NCI-H128 (cell line): ENCODE results near the gene DLAT.
"Not testable (repeated sequence)": the region's sequence is repeated elsewhere in the genome, so short reads cannot be mapped to it uniquely, and the experiment has no call there.

Experiments
- DNase-seq: peaks from one replicate; lab custom pipeline; 2025; ENCODE audit not compliant: unreplicated experiment; lab: John Stamatoyannopoulos, UW

The DLAT gene

DNA sequence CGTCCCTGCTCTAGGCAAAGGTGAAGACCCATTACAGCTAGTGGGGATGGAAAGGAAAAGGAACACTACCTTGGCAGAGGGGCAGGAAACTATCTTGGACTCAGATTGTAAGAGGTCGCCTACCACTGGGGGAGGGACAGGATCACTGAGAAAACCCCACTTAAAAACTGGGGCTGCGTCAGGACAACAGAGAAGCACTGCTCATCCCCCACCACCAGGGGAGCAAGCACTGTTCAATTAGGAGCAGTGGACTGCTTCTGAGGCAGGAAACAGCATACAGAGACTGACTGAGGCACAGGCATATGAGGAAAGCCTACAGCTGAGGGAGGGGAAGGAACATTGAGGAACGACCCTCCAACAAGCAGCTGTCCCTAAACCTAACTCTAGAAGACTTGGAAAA, 20.8 kb upstream of the DLAT start:
- no peak for DNase-seq

- no peak for DNase-seq
These were observed 19.6 kb upstream of the DLAT start for GRCh38 chr11:112005422-112006094.

DNA sequence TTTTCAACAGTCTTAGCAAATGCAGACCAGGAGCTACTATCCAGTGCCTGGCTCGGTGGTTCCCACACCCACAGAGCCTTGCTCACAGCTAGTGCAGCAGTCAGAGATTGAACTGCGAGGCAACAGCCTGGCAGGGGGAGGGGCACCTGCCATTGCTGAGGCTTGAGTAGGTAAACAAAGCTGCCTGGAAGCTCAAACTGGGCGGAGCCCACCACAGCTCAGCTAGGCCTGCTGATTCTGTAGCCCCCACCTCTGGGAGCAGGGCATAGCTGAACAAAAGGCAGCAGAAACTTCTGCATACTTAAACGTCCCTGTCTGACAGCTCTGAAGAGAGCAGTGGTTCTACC, 19.1 kb upstream of the DLAT start:
- not testable (repeated sequence) for DNase-seq

DNA sequence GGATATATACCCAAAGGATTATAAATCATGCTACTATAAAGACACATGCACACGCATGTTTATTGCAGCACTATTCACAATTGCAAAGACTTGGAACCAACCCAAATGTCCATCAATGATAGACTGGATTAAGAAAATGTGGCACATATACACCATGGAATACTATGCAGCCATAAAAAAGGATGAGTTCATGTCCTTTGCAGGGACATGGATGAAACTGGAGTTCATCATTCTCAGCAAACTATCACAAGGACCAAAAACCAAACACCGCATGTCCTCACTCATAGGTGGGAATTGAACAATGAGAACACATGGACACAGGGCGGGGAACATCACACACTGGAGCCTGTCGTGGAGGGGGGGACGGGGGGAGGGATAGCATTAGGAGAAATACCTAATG, 13.8 kb upstream of the DLAT start:
- DNase-seq, result not testable (repeated sequence)

- no peak for DNase-seq
These were observed 12.3 kb upstream of the DLAT start for GRCh38 chr11:112012874-112013273.

DNA sequence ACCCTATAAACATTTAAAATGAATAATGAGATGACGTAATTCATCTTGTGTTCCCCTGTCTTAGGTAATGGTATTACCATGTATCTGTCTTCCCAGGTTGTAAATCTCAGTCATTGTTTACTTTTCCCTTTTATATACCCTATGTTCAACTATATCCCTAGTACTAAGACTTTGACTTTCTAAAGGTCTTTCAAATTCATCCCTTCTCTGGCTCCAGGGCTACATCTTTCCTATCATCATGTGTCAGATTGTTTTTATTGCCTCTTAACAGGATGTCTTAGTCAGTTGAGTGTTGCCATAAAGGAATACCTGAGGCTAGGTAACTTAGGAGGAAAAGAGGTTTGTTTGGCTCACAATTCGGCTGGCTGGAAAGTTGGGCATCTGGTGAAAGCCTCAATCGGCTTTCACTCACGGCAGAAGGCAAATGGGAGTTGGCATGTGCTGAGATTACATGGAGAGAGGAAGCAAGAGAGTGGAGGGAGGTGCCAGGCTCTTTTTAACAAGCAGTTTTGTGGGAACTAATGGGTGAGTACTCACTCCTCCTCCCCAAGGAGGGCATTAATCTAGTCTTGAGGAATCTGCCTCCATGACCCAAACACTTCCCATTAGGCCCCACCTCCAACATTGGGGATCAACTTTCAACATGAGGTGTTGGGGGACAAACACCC, 11.6 kb upstream of the DLAT start:
- DNase-seq, result no peak

DNA sequence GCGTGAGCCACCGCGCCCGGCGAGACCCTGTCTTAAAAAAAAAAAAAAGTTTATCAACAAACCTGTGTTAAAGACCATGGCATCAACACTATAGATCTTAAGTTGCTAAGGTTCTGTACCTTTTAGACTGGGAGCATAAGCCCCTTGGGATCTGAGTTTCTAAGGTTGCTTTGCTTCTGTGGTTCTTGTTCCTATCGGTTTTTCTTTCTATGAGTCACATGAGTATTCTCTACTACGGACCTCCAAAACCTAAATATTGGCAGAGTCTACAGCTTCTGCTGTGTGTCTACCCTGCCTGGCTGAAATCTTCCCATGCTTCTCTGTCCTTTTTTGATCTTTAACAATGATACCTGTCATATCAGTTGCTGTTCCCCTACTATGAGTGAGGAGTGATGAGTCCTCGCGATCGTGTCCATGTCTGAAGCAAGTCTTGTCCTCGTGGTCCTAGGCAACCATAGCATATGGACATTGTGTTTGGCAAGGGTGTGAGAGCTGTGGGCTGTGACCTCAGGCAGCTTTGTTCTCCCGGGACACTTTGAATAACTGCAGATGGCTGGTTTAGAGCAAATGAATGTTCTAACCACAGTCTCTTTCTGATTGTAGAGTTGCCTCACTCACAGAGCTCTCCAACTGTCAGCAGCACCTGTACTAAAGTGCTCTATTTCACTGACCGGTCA, 9.0 kb upstream of the DLAT start:
- DNase-seq, result no peak

DNA sequence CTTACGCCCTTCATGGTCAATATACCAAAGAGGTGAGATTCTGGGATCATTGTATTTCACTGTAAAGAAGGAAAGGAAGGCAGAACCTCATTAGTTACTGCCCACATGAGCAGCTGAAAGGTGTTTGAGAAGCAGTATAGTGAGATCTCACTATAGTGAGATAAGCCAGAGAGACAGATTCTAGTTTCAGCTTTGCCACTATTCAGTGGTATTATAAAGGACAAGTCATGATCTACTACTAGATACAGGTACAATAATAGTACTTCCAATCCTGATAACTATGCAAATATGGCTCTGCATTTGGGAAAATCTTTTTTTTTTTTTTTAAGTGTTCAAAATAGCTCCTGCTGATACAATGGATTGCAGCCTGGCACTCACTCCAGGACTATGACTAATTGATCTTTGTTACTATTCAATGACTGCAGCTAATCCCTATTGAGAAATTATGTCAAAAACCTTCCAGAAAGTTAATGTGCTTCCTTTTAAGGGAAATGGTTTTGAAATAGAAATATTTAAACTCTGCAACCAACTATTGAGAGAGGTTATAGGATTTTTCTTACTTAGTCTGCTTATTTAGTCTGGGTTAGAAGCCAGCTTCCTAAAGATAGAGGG, 8.3 kb upstream of the DLAT start:
- no peak for DNase-seq

- DNase-seq, result no peak
These were observed 7.7 kb upstream of the DLAT start for GRCh38 chr11:112017538-112017937.

- no peak for DNase-seq
These were observed 6.1 kb upstream of the DLAT start for GRCh38 chr11:112019066-112019465.

DNA sequence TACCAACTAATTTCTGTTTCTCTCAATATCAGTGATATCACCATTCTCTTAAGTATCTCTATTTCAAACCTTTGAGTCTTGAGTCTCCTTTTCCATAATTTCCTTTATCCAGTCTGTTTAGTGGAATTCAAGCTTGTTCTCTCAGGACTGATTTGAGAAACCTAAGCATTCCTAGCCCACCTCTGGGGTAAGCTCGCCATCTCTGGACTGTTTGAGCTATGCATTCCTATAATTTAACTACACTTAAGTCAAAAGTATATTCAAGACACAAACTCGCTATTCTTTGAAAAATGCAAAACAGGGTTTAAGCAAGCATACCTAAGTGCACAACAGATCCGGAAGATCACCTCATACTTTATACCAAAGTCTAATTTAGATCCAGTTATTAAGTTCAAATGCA, 2.1 kb upstream of the DLAT start:
- DNase-seq, result no peak

GRCh38 chr11:112024178-112024772, 933 bp upstream of the DLAT start:
- DNase-seq, result no peak

DNA sequence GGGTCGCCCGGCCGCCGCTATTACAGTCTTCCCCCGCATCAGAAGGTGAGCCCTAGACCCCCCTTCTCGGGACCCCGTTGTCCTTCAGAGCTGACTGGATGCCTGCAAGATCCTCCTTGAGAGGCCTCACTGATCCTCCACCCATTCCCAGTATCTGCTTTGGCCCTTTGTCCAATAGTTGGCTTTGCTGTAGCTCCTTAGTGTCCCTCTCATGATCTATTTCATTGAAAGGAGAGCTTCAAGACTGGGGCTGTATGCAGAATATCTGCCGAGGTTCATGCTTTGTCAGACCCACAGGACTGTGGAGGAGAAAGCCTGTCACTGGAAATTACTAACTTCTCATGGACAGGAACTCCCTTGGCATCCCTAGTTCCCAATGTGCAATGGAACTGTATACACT, 499 bp downstream of the DLAT start:
- DNase-seq, result no peak

DNA sequence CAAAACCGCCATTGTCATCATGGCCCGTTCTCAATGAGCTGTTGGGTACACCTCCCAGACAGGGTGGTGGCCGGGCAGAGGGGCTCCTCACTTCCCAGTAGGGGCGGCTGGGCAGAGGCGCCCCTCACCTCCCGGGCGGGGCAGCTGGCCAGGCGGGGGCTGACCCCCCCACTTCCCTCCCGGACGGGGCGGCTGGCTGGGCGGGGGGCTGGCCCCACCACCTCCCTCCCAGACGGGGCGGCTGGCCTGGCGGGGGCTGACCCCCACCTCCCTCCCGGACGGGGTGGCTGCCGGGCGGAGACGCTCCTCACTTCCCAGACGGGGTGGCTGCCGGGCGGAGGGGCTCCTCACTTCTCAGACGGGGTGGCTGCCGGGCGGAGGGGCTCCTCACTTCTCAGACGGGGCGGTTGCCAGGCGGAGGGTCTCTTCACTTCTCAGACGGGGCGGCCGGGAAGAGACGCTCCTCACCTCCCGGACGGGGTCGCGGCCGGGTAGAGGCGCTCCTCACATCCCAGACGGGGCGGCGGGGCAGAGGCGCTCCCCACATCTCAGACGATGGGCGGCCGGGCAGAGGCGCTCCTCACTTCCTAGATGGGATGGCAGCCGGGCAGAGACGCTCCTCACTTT, 1.7 kb downstream of the DLAT start:
- DNase-seq, result not testable (repeated sequence)

- DNase-seq, result no peak
These were observed 4.3 kb downstream of the DLAT start for GRCh38 chr11:112029460-112029859.

DNA sequence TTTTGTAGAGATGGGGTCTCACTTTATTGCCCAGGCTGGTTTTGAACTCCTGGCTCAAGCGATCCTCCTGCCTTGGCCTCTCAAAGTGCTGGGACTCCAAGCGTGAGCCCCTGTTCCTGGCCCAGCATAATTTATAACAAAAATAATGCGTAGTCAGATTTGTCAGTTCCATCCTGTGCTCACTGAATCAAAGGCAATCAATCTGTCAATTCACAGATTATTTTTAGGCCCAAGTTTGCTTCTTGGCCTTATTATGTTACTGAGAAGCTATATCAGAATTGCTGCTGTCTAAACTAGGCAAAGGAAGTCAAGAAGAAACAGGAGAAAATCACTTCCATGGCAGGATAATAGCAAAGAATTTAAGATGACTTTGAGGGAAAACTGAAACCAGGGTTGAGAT, 8.7 kb downstream of the DLAT start:
- DNase-seq, result no peak

DNA sequence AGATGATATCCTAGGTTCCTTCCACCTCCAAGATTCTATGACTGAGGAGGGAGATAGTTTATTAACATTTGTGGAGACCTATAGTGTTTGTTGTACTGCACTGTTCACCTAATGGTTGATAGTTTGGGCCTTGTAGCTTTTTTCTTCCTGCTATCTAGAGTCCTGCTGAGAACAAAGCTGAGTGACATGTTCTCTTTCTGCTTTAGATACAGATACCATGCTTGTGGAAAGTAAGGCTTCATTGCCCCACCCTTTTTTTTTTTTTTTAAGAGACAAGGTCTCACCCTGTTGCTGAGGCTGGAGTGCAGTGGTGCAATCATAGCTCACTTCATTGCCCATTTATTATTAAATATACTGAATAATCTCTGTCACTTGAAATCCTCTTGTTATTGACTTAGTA, 12.3 kb downstream of the DLAT start:
- no peak for DNase-seq

DNA sequence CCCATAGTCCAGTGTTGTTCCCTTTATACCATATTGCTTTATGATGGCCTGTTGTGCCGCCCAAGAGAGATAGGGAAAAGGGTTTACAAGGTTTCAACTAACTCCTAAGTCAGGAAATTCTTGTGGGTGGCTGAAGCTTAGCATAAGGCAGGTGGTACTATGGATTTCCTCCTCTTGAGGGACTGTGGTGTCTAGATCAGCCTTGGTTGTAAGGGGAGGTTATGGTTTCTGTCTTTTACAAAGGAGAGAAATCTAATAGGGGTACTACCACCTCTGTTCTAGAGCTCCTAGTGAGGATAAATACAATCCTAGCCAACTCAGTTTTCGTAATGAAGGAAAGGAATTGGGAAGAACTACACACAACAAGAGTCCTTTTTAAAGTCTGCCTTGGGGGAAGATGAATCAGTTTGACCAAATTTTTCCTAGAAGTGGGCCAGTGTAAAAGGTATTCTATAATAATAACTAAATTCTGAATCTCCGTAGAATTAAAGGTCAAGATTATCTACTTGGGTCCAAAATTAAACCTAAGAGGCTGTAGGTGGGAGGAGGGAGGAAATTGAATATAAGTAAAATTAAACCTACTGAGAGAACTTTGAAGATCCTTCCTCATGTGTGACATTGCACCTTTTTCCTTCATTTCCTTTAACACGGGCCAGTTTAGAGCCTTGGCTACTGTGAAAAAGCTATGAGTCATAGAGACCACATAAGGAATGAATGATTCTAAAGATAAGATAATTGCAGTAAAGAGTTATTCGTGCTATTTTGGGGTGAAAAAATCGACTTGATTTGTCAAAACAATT, 17.2 kb downstream of the DLAT start:
- DNase-seq, result no peak

GRCh38 chr11:112042961-112043304, 17.7 kb downstream of the DLAT start:
- DNase-seq, result no peak

DNA sequence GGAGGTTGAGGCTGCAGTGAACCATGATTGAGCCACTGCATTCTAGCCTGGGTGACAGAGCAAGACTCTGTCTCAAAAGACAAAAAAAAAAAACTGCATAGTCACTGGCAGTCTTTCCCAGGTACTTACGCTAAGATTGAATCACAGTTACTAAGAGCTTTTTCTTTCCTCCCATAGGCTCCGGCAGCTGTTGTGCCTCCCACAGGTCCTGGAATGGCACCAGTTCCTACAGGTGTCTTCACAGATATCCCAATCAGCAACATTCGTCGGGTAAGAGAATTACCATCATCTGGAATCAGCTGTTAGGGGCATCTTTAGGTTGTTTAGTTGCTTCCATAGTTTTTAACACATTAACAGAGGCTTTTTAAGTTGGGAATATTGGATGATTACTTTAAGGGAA, 19.8 kb downstream of the DLAT start:
- no peak for DNase-seq

DNA sequence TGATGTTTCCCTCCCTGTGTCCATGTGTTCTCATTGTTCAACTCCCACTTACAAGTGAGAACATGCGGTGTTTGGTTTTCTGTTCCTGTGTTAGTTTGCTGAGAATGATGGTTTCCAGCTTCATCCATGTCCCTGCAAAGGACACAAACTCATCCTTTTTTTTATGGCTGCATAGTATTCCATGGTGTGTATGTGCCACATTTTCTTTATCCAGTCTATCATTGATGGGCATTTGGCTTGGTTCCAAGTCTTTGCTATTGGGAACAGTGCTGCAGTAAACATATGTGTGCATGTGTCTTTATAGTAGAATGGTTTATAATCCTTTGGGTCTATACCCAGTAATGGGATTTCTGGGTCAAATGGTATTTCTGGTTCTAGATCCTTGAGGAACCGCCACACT, 21.4 kb downstream of the DLAT start:
- DNase-seq, result not testable (repeated sequence)
